HG02970 (cell line): ENCODE data around the gene SNUPN.
"Not testable (repeated sequence)": the region's sequence is repeated elsewhere in the genome, so short reads cannot be mapped to it uniquely, and the experiment has no call there.

Experiments used
- ATAC-seq: cut with Tn5 transposase; IDR thresholded peaks from one replicate; pipeline ENCODE4 v1.9.1; 2021; ENCODE audit warnings: mild to moderate bottlenecking, moderate library complexity, moderate number of reproducible peaks; ENCODE audit not compliant: unreplicated experiment, low FRiP score

SNUPN gene

GRCh38 chr15:75584121-75584520, 41.4 kb downstream of the SNUPN start:
- no peak for ATAC-seq

- no peak for ATAC-seq
These were observed 41.8 kb downstream of the SNUPN start for GRCh38 chr15:75583701-75584100.

GRCh38 chr15:75582943-75583342, 42.6 kb downstream of the SNUPN start:
- ATAC-seq: not testable (repeated sequence)

GRCh38 chr15:75578948-75579920, 46.3 kb downstream of the SNUPN start, which contains the start of gene PTPN9:
Gene PTPN9, minus strand, starts transcription at chr15:75579315. Its CDS starts 539 bp downstream, at chr15:75578776.
- ATAC-seq: no peak

GRCh38 chr15:75578173-75578947, 47.2 kb downstream of the SNUPN start:
- no peak for ATAC-seq

GRCh38 chr15:75577401-75578172, 47.9 kb downstream of the SNUPN start:
- no peak for ATAC-seq

GRCh38 chr15:75573648-75574384, 51.7 kb downstream of the SNUPN start:
- ATAC-seq: no peak

GRCh38 chr15:75570126-75570845, 55.2 kb downstream of the SNUPN start:
- ATAC-seq: no peak

- no peak for ATAC-seq
These were observed 60.2 kb downstream of the SNUPN start for GRCh38 chr15:75565062-75565970.

GRCh38 chr15:75561888-75562287, 63.6 kb downstream of the SNUPN start:
- no peak for ATAC-seq

- ATAC-seq: not testable (repeated sequence)
These were observed 66.2 kb downstream of the SNUPN start for GRCh38 chr15:75559360-75559759.

GRCh38 chr15:75558955-75559354, 66.6 kb downstream of the SNUPN start:
- not testable (repeated sequence) for ATAC-seq

GRCh38 chr15:75554717-75555116, 70.8 kb downstream of the SNUPN start:
- no peak for ATAC-seq

GRCh38 chr15:75553659-75554058, 71.9 kb downstream of the SNUPN start:
- ATAC-seq: no peak

- no peak for ATAC-seq
These were observed 74.4 kb downstream of the SNUPN start for GRCh38 chr15:75551091-75551490.
